ENCODE measurements around the gene KHDC1L. TPM values are rescaled to one million over a fixed set of nuclear protein-coding genes. Genes with fewer than 3 reads are reported as not detected.

The KHDC1L gene
- total and polyA plus RNA-seq, 2 experiments from 2014 or later, result not detected

- ATAC-seq, result no peak
- no peak overlapping the region for H3K27ac ChIP-seq (ENCODE audit: low read depth)
- no peak overlapping the region for H3K4me3 ChIP-seq
- H3K27me3 ChIP-seq (ENCODE audit: insufficient read depth), result no peaks in the 10 kb centered on the region
- no peak overlapping the region for H3K4me2 ChIP-seq
- TF ChIP-seq JUNB (IDR thresholded peaks at IDR 0.05; ENCODE audit: unreplicated experiment), result no peak
- no peak for TF ChIP-seq REST (IDR thresholded peaks at IDR 0.05; ENCODE audit: unreplicated experiment)
- TF ChIP-seq STAT1 (IDR thresholded peaks at IDR 0.05; ENCODE audit: unreplicated experiment), result no peak
- no peak for TF ChIP-seq ETS1 (IDR thresholded peaks at IDR 0.05)
- no peak for TF ChIP-seq EZH2 (IDR thresholded peaks at IDR 0.05; ENCODE audit: low read depth, unreplicated experiment)
- no peak for TF ChIP-seq ZNF114 (CRISPR knock-in tag; IDR thresholded peaks at IDR 0.05)
- TF ChIP-seq EZH2phosphoT487 (IDR thresholded peaks at IDR 0.05; ENCODE audit: unreplicated experiment), result no peak
- H3K36me3 Mint-ChIP-seq (ENCODE audit: low read depth), result no peaks in the 10 kb centered on the region
- H4K20me1 ChIP-seq (replicated peaks; ENCODE audit: insufficient read depth), result no peaks in the 10 kb centered on the region
- no peaks in the 10 kb centered on the region for H3K9me3 Mint-ChIP-seq
- no peaks in the 10 kb centered on the region for H3K36me3 ChIP-seq (ENCODE audit: insufficient read depth)
- peaks cover 6% of the 10 kb centered on the region; the same call in 2 of the 3 replicates for H3K4me1 Mint-ChIP-seq
- no peak overlapping the region for H3K4me3 Mint-ChIP-seq
- H3K79me2 ChIP-seq (replicated peaks; ENCODE audit: insufficient read depth), result no peaks in the 10 kb centered on the region
- no peaks in the 10 kb centered on the region for H3K9me2 ChIP-seq (ENCODE audit: insufficient read depth)
- no peak overlapping the region for H2AFZ ChIP-seq
- H3F3A ChIP-seq (replicated peaks; ENCODE audit: low read depth), result no peaks in the 10 kb centered on the region
- peaks cover 1% of the 10 kb centered on the region for H3K27me3 Mint-ChIP-seq (ENCODE audit: insufficient read depth, low read depth, poor library complexity)
- no peak overlapping the region for H3K27ac Mint-ChIP-seq
- no peak for DNase-seq (ENCODE audit: low spot score)
- H3K4me1 ChIP-seq (ENCODE audit: insufficient read depth), result no peaks in the 10 kb centered on the region
Measured at GRCh38 chr6:73250016-73250415, 24.7 kb upstream of the KHDC1L start.

GRCh38 chr6:73248192-73248903 lies 23.1 kb upstream of the KHDC1L start:
- H3K9me2 ChIP-seq (ENCODE audit: insufficient read depth), result no peaks in the 10 kb centered on the region
- TF ChIP-seq ZNF114 (CRISPR knock-in tag; IDR thresholded peaks at IDR 0.05) (no peak), REST (IDR thresholded peaks at IDR 0.05; ENCODE audit: unreplicated experiment) (no peak), EZH2 (IDR thresholded peaks at IDR 0.05; ENCODE audit: low read depth, unreplicated experiment) (no peak)

More at GRCh38 chr6:73248192-73248903, 23.1 kb upstream of the KHDC1L start:
- no peak overlapping the region for H3K4me2 ChIP-seq
- no peaks in the 10 kb centered on the region for H3K36me3 Mint-ChIP-seq (ENCODE audit: low read depth)
- H3K27me3 ChIP-seq (ENCODE audit: insufficient read depth), result no peaks in the 10 kb centered on the region
- no peak overlapping the region for H3K27ac Mint-ChIP-seq
- H3K4me1 Mint-ChIP-seq, result peaks cover 6% of the 10 kb centered on the region; the same call in 2 of the 3 replicates
- no peaks in the 10 kb centered on the region for H3K9me3 Mint-ChIP-seq
- ATAC-seq, result no peak
- H3K4me3 ChIP-seq, result no peak overlapping the region
- DNase-seq (ENCODE audit: low spot score), result no peak
- no peak overlapping the region for H3K27ac ChIP-seq (ENCODE audit: low read depth)
- peaks cover 1% of the 10 kb centered on the region for H3K27me3 Mint-ChIP-seq (ENCODE audit: insufficient read depth, low read depth, poor library complexity)
- H3K36me3 ChIP-seq (ENCODE audit: insufficient read depth), result no peaks in the 10 kb centered on the region
- no peaks in the 10 kb centered on the region for H3K79me2 ChIP-seq (replicated peaks; ENCODE audit: insufficient read depth)
- no peaks in the 10 kb centered on the region for H3F3A ChIP-seq (replicated peaks; ENCODE audit: low read depth)
- H3K4me3 Mint-ChIP-seq, result no peak overlapping the region
- H2AFZ ChIP-seq, result no peak overlapping the region
- H4K20me1 ChIP-seq (replicated peaks; ENCODE audit: insufficient read depth), result no peaks in the 10 kb centered on the region
- H3K4me1 ChIP-seq (ENCODE audit: insufficient read depth), result no peaks in the 10 kb centered on the region
